K562 (cell line): Measurements from ENCODE around the gene IFI30. TPM values are rescaled to one million over a fixed set of nuclear protein-coding genes. Genes with fewer than 3 reads are reported as not detected.

Source experiments
- ARID3B ChIP-seq: fragments of 250-450 bp; sonication (Bioruptor Pico); IDR thresholded peaks from 2 replicates; pipeline ENCODE4 v1.4.0; 2020; ENCODE audit warnings: borderline replicate concordance
- BHLHE40 ChIP-seq: IDR thresholded peaks from 2 replicates; pipeline ENCODE4 v1.6.1; 2011; ENCODE audit warnings: low read length, improper control_type of control experiment
- CBX1 ChIP-seq: sonication (generic); IDR thresholded peaks from 2 replicates; pipeline ENCODE4 v1.6.1; 2016; ENCODE audit warnings: antibody characterized with exemption, low read depth, mild to moderate bottlenecking
- CEBPB ChIP-seq: fragments of 450-650 bp; IDR thresholded peaks from 2 replicates; pipeline ENCODE4 v1.6.1; 2016; ENCODE audit warnings: missing genetic modification characterization, missing compliant biosample characterization
- DDX20 ChIP-seq: fragments of 450-650 bp; IDR thresholded peaks from 2 replicates; pipeline ENCODE4 v1.6.1; 2016; ENCODE audit warnings: missing genetic modification characterization, low read depth, mild to moderate bottlenecking, missing compliant biosample characterization, moderate library complexity
- E2F6 ChIP-seq, 2 experiments: IDR thresholded peaks; 2 replicates each; pipeline ENCODE4 v1.6.1; 2011; ENCODE audit warnings: borderline replicate concordance in 1 of 2, control low read depth in 1 of 2, low read depth in 1 of 2, low read length in 1 of 2, mild to moderate bottlenecking in 1 of 2, mixed read lengths in 1 of 2, moderate library complexity in 1 of 2; ENCODE audit not compliant: insufficient read depth in 1 of 2, insufficient read length in 1 of 2, poor library complexity in 1 of 2, severe bottlenecking in 1 of 2; ENCODE audit errors: extremely low read depth in 1 of 2
- FIP1L1 ChIP-seq: fragments of 200-400 bp; formaldehyde crosslinking; IDR thresholded peaks from 2 replicates; pipeline ENCODE4 v1.6.1; 2018; ENCODE audit warnings: mild to moderate bottlenecking, low read depth, low read length; ENCODE audit not compliant: poor library complexity, severe bottlenecking
- FUS ChIP-seq: fragments of 200-400 bp; formaldehyde crosslinking; optimal IDR thresholded peaks from 2 replicates; pipeline ENCODE3; 2017; ENCODE audit warnings: low read depth, low read length
- HDAC1 ChIP-seq, 2 experiments: fragments of 450-650 bp; IDR thresholded peaks; 2 replicates each; pipeline ENCODE4 v1.6.1; 2016 to 2017; ENCODE audit warnings: inconsistent platforms in 1 of 2, mild to moderate bottlenecking in 1 of 2, moderate library complexity in 1 of 2
- HINFP ChIP-seq: fragments of 450-650 bp; conservative IDR thresholded peaks from 2 replicates; pipeline ENCODE4 v1.6.1; 2016; ENCODE audit warnings: missing genetic modification characterization, low read depth, mild to moderate bottlenecking, control low read depth, missing compliant biosample characterization
- HNRNPK ChIP-seq: fragments of 200-400 bp; formaldehyde crosslinking; IDR thresholded peaks from one replicate; pipeline ENCODE4 v1.6.1; 2018; ENCODE audit warnings: mild to moderate bottlenecking, low read depth, low read length; ENCODE audit not compliant: poor library complexity, severe bottlenecking
- IRF9 ChIP-seq: fragments of 450-650 bp; IDR thresholded peaks from 2 replicates; pipeline ENCODE4 v1.6.1; 2016; ENCODE audit warnings: missing biosample characterization, missing genetic modification characterization
- JUNB ChIP-seq: fragments of 450-650 bp; formaldehyde crosslinking; conservative IDR thresholded peaks from 2 replicates; pipeline ENCODE4 v1.4.0; 2020; ENCODE audit warnings: mild to moderate bottlenecking
- L3MBTL2 ChIP-seq: fragments of 450-650 bp; IDR thresholded peaks from 2 replicates; pipeline ENCODE4 v1.6.1; 2016; ENCODE audit warnings: mild to moderate bottlenecking, moderate library complexity
- MEIS2 ChIP-seq: fragments of 450-650 bp; IDR thresholded peaks from 2 replicates; pipeline ENCODE4 v1.6.1; 2014; ENCODE audit warnings: mild to moderate bottlenecking; ENCODE audit not compliant: partially characterized antibody
- NONO ChIP-seq, 2 experiments: fragments of 200-400 bp in 1 of 2; fragments of 450-650 bp in 1 of 2; formaldehyde crosslinking in 1 of 2; IDR thresholded peaks; 2 replicates each; pipeline ENCODE4 v1.6.1; 2017; ENCODE audit warnings: low read depth in 2 of 2, mild to moderate bottlenecking in 2 of 2, moderate library complexity in 2 of 2, low read length in 1 of 2
- SMARCB1 ChIP-seq: IDR thresholded peaks from 2 replicates; pipeline ENCODE4 v1.6.1; 2011; ENCODE audit warnings: improper control_type of control experiment, low read depth; ENCODE audit not compliant: insufficient read length
- SPI1 ChIP-seq: IDR thresholded peaks from 2 replicates; pipeline ENCODE4 v1.6.1; 2011; ENCODE audit warnings: low read depth, low read length, control low read depth, borderline replicate concordance
- TGIF2 ChIP-seq: sonication (generic); formaldehyde crosslinking; IDR thresholded peaks from 2 replicates; pipeline ENCODE4 v1.8.1; 2022; ENCODE audit warnings: mild to moderate bottlenecking, missing genetic modification reagents, moderate library complexity
- ZNF197 ChIP-seq: fragments of 200-800 bp; sonication (Bioruptor generic); IDR thresholded peaks from 2 replicates; pipeline ENCODE4 v1.6.1; 2016; ENCODE audit warnings: low read depth, missing genetic modification characterization, missing compliant biosample characterization
- ZNF263 ChIP-seq: sonication (generic); formaldehyde crosslinking; IDR thresholded peaks from 2 replicates; pipeline ENCODE4 v1.8.0; 2022; ENCODE audit warnings: mild to moderate bottlenecking, missing genetic modification reagents, borderline replicate concordance
- ZNF668 ChIP-seq: fragments of 250-450 bp; sonication (Bioruptor Pico); IDR thresholded peaks from 2 replicates; pipeline ENCODE4 v1.8.0; 2022; ENCODE audit warnings: mild to moderate bottlenecking, inconsistent platforms
- ZNF77 ChIP-seq: fragments of 250-450 bp; sonication (Bioruptor Pico); IDR thresholded peaks from 2 replicates; pipeline ENCODE4 v1.5.0; 2020
- polyA plus RNA-seq, 8 experiments: library from polyadenylated mRNA; depleted of rRNA in 4 of 8; stranded (reverse) in 5 of 8; unstranded in 3 of 8; fragments of >200 nt; fragmentation: Nextera tagmentation in 2 of 8; fragmentation: Illumina TruSeq in 1 of 8; extraction: Ambion mirVana in 2 of 8; extraction: Trizol in 1 of 8; gene quantifications; 2 replicates each; pipeline versions ENCODE4 v1.2.1 to v1.2.3, GENCODE V29; 2011 to 2014; ENCODE audit warnings: inconsistent platforms in 1 of 8, missing spikeins in 1 of 8
- total RNA-seq, 7 experiments: library from RNA; depleted of rRNA in 6 of 7; stranded (reverse); fragments of >200 nt in 6 of 7; fragmentation: Illumina TruSeq in 2 of 7; extraction: Trizol in 2 of 7; gene quantifications; 2 replicates each; pipeline versions ENCODE4 v1.2.1 to v1.2.3, GENCODE V29; 2011 to 2021; ENCODE audit warnings: low replicate concordance in 1 of 7

The IFI30 gene
- total and polyA plus RNA-seq, 9 of the 15 experiments (the other 6 are each of a cell fraction or from before 2014, with no cell fraction given): 63.7 to 430 (median 109) TPM

GRCh38 chr19:18202778-18203407 is 29.3 kb downstream of the IFI30 start (continued):
- TF ChIP-seq NONO (IDR thresholded peaks at IDR 0.05; ENCODE audit: low read depth in 2 of 2, low read length in 1 of 2) (no peak), E2F6 (IDR thresholded peaks at IDR 0.05; ENCODE audit: borderline replicate concordance in 1 of 2, extremely low read depth in 1 of 2, insufficient read depth in 1 of 2, insufficient read length in 1 of 2, low read depth in 1 of 2, low read length in 1 of 2, poor library complexity in 1 of 2, severe bottlenecking in 1 of 2) (peak; percentile 89 to 95), SPI1 (no peak), HDAC1 (IDR thresholded peaks at IDR 0.05) (peak in 1 of 2 experiments; percentile 47; a peak in 1 of 4 replicates), ZNF263 (CRISPR knock-in tag) (no peak), TGIF2 (CRISPR knock-in tag) (no peak), ZNF77 (CRISPR knock-in tag) (no peak), CEBPB (no peak), MEIS2 (peak; percentile 86), IRF9 (tag) (no peak), HNRNPK (no peak), FUS (no peak), CBX1 (no peak), DDX20 (tag) (no peak), BHLHE40 (peak; percentile 88), ARID3B (no peak), L3MBTL2 (peak; percentile 97), SMARCB1 (no peak), JUNB (CRISPR knock-in tag) (no peak), HINFP (tag) (no peak), ZNF197 (CRISPR knock-in tag) (no peak), FIP1L1 (peak; percentile 23), ZNF668 (CRISPR knock-in tag) (0 out of 2 replicates have a peak, but pooled peaks have one; percentile 41)
